GM23338 (cell line): ENCODE data around the gene FNDC3B.

Source experiments
- CREB1 ChIP-seq: fragments of 250-450 bp; sonication (Bioruptor Pico); IDR thresholded peaks from 2 replicates; pipeline ENCODE4 v1.5.0; 2020; ENCODE audit warnings: low read depth, mild to moderate bottlenecking, moderate library complexity
- EZH2 ChIP-seq: fragments of 200-600 bp; sonication (generic); IDR thresholded peaks from one replicate; pipeline ENCODE4 v1.8.0; 2017; ENCODE audit warnings: antibody characterized with exemption, mild to moderate bottlenecking, low read depth; ENCODE audit not compliant: unreplicated experiment
- EZH2phosphoT487 ChIP-seq: fragments of 200-600 bp; sonication (generic); IDR thresholded peaks from one replicate; pipeline ENCODE4 v1.8.1; 2018; ENCODE audit warnings: antibody characterized with exemption; ENCODE audit not compliant: unreplicated experiment
- JUNB ChIP-seq: IDR thresholded peaks from one replicate; pipeline ENCODE4 v1.6.1; 2016; ENCODE audit warnings: antibody characterized with exemption; ENCODE audit not compliant: unreplicated experiment
- NANOG ChIP-seq: IDR thresholded peaks from 2 replicates; pipeline ENCODE4 v1.6.1; 2016; ENCODE audit warnings: antibody characterized with exemption, borderline replicate concordance
- POLR2AphosphoS5 ChIP-seq: IDR thresholded peaks from 2 replicates; pipeline ENCODE4 v1.6.1; 2016; ENCODE audit warnings: antibody characterized with exemption, low read depth
- STAT1 ChIP-seq: IDR thresholded peaks from one replicate; pipeline ENCODE4 v1.6.1; 2016; ENCODE audit warnings: antibody characterized with exemption; ENCODE audit not compliant: unreplicated experiment
- ZNF114 ChIP-seq: fragments of 250-450 bp; sonication (Bioruptor Pico); IDR thresholded peaks from 2 replicates; pipeline ENCODE4 v1.5.0; 2020; ENCODE audit warnings: mild to moderate bottlenecking, moderate library complexity
- ZNF331 ChIP-seq: fragments of 250-450 bp; sonication (Bioruptor Pico); IDR thresholded peaks from 2 replicates; pipeline ENCODE4 v1.5.0; 2020; ENCODE audit warnings: low read depth, mild to moderate bottlenecking, moderate library complexity
- TF ChIP-seq, protein P1 (sequence below), 2 experiments: fragments of 200-600 bp in 1 of 2; sonication (generic) in 1 of 2; conservative IDR thresholded peaks; 2 replicates each; pipeline versions ENCODE4 v1.5.1 to v1.6.1; 2016 to 2017; ENCODE audit warnings: antibody characterized with exemption in 2 of 2, low read depth in 2 of 2, mild to moderate bottlenecking in 2 of 2, moderate library complexity in 1 of 2
- TF ChIP-seq, protein P2 (sequence below): IDR thresholded peaks from 2 replicates; pipeline ENCODE4 v1.6.1; 2016; ENCODE audit warnings: antibody characterized with exemption
- TF ChIP-seq, protein P3 (sequence below): IDR thresholded peaks from one replicate; pipeline ENCODE4 v1.6.1; 2018; ENCODE audit warnings: antibody characterized with exemption; ENCODE audit not compliant: unreplicated experiment
- TF ChIP-seq, protein P4 (sequence below): fragments of 250-450 bp; sonication (Bioruptor Pico); IDR thresholded peaks from 2 replicates; pipeline ENCODE4 v1.5.0; 2020; ENCODE audit warnings: mild to moderate bottlenecking, moderate library complexity

DNA sequence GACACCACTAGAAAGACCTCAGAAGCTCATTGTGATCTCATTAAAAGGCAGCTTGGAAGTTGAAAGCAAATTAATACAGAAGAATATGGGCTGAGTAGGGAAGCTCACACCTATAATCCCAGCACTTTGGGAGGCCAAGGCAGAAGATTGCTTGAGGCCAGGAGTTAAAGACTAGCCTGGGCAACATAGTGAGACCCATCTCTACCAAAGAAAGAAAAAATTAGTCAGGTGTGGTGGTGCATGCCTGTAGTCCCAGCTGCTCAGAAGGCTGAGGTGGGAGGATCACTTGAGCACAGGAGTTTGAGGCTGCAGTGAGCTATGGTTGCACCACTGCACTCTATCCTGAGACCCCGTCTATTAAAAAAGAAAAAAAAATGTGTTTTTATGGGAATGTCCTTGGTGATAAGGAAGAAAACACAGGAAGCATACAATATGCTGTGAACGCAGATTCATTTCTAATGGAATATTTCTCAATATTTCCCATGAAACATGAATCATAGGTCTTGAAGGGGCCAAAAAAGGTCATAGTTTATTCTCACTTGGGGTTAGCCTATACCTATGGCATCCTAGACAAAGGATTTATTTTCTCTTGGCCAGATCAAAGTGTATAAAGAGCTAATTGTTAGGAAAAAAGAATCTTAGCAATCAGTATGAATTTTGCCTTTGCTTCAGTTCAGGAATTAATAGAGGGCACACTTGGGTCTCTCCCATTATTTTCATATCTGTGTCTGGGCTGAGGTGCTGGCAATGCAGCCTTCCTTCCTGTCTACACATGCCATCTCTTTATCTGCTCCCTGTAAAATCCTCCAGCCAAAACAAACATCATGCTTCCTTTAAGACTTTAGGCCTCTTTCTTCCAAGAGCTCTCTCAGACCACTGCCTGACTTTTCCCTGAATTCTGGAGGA is 98.2 kb downstream of the FNDC3B start:
- TF ChIP-seq, protein P1, sequence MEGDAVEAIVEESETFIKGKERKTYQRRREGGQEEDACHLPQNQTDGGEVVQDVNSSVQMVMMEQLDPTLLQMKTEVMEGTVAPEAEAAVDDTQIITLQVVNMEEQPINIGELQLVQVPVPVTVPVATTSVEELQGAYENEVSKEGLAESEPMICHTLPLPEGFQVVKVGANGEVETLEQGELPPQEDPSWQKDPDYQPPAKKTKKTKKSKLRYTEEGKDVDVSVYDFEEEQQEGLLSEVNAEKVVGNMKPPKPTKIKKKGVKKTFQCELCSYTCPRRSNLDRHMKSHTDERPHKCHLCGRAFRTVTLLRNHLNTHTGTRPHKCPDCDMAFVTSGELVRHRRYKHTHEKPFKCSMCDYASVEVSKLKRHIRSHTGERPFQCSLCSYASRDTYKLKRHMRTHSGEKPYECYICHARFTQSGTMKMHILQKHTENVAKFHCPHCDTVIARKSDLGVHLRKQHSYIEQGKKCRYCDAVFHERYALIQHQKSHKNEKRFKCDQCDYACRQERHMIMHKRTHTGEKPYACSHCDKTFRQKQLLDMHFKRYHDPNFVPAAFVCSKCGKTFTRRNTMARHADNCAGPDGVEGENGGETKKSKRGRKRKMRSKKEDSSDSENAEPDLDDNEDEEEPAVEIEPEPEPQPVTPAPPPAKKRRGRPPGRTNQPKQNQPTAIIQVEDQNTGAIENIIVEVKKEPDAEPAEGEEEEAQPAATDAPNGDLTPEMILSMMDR (conservative IDR thresholded peaks at IDR 0.05; ENCODE audit: low read depth in 2 of 2): no peak
- TF ChIP-seq, protein P2, sequence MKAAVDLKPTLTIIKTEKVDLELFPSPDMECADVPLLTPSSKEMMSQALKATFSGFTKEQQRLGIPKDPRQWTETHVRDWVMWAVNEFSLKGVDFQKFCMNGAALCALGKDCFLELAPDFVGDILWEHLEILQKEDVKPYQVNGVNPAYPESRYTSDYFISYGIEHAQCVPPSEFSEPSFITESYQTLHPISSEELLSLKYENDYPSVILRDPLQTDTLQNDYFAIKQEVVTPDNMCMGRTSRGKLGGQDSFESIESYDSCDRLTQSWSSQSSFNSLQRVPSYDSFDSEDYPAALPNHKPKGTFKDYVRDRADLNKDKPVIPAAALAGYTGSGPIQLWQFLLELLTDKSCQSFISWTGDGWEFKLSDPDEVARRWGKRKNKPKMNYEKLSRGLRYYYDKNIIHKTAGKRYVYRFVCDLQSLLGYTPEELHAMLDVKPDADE: no peak
- TF ChIP-seq EZH2: no peak
- TF ChIP-seq, protein P3, sequence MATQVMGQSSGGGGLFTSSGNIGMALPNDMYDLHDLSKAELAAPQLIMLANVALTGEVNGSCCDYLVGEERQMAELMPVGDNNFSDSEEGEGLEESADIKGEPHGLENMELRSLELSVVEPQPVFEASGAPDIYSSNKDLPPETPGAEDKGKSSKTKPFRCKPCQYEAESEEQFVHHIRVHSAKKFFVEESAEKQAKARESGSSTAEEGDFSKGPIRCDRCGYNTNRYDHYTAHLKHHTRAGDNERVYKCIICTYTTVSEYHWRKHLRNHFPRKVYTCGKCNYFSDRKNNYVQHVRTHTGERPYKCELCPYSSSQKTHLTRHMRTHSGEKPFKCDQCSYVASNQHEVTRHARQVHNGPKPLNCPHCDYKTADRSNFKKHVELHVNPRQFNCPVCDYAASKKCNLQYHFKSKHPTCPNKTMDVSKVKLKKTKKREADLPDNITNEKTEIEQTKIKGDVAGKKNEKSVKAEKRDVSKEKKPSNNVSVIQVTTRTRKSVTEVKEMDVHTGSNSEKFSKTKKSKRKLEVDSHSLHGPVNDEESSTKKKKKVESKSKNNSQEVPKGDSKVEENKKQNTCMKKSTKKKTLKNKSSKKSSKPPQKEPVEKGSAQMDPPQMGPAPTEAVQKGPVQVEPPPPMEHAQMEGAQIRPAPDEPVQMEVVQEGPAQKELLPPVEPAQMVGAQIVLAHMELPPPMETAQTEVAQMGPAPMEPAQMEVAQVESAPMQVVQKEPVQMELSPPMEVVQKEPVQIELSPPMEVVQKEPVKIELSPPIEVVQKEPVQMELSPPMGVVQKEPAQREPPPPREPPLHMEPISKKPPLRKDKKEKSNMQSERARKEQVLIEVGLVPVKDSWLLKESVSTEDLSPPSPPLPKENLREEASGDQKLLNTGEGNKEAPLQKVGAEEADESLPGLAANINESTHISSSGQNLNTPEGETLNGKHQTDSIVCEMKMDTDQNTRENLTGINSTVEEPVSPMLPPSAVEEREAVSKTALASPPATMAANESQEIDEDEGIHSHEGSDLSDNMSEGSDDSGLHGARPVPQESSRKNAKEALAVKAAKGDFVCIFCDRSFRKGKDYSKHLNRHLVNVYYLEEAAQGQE: no peak
- no peak for TF ChIP-seq ZNF331 (CRISPR knock-in tag)
- TF ChIP-seq POLR2AphosphoS5: no peak
- no peak for TF ChIP-seq EZH2phosphoT487
- TF ChIP-seq JUNB: no peak
- TF ChIP-seq NANOG: no peak
- no peak for TF ChIP-seq CREB1 (CRISPR knock-in tag)
- no peak for TF ChIP-seq ZNF114 (CRISPR knock-in tag)
- TF ChIP-seq, protein P4, sequence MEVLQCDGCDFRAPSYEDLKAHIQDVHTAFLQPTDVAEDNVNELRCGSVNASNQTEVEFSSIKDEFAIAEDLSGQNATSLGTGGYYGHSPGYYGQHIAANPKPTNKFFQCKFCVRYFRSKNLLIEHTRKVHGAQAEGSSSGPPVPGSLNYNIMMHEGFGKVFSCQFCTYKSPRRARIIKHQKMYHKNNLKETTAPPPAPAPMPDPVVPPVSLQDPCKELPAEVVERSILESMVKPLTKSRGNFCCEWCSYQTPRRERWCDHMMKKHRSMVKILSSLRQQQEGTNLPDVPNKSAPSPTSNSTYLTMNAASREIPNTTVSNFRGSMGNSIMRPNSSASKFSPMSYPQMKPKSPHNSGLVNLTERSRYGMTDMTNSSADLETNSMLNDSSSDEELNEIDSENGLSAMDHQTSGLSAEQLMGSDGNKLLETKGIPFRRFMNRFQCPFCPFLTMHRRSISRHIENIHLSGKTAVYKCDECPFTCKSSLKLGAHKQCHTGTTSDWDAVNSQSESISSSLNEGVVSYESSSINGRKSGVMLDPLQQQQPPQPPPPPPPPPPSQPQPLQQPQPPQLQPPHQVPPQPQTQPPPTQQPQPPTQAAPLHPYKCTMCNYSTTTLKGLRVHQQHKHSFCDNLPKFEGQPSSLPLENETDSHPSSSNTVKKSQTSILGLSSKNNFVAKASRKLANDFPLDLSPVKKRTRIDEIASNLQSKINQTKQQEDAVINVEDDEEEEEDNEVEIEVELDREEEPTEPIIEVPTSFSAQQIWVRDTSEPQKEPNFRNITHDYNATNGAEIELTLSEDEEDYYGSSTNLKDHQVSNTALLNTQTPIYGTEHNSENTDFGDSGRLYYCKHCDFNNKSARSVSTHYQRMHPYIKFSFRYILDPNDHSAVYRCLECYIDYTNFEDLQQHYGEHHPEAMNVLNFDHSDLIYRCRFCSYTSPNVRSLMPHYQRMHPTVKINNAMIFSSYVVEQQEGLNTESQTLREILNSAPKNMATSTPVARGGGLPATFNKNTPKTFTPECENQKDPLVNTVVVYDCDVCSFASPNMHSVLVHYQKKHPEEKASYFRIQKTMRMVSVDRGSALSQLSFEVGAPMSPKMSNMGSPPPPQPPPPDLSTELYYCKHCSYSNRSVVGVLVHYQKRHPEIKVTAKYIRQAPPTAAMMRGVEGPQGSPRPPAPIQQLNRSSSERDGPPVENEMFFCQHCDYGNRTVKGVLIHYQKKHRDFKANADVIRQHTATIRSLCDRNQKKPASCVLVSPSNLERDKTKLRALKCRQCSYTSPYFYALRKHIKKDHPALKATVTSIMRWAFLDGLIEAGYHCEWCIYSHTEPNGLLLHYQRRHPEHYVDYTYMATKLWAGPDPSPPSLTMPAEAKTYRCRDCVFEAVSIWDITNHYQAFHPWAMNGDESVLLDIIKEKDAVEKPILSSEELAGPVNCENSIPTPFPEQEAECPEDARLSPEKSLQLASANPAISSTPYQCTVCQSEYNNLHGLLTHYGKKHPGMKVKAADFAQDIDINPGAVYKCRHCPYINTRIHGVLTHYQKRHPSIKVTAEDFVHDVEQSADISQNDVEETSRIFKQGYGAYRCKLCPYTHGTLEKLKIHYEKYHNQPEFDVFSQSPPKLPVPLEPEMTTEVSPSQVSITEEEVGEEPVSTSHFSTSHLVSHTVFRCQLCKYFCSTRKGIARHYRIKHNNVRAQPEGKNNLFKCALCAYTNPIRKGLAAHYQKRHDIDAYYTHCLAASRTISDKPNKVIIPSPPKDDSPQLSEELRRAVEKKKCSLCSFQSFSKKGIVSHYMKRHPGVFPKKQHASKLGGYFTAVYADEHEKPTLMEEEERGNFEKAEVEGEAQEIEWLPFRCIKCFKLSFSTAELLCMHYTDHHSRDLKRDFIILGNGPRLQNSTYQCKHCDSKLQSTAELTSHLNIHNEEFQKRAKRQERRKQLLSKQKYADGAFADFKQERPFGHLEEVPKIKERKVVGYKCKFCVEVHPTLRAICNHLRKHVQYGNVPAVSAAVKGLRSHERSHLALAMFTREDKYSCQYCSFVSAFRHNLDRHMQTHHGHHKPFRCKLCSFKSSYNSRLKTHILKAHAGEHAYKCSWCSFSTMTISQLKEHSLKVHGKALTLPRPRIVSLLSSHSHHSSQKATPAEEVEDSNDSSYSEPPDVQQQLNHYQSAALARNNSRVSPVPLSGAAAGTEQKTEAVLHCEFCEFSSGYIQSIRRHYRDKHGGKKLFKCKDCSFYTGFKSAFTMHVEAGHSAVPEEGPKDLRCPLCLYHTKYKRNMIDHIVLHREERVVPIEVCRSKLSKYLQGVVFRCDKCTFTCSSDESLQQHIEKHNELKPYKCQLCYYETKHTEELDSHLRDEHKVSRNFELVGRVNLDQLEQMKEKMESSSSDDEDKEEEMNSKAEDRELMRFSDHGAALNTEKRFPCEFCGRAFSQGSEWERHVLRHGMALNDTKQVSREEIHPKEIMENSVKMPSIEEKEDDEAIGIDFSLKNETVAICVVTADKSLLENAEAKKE (CRISPR knock-in tag): no peak
- no peak for TF ChIP-seq STAT1
